ENCODE results near the gene ZSCAN23. TPM values are rescaled to one million over a fixed set of nuclear protein-coding genes. Genes with fewer than 3 reads are reported as not detected.
A peak's percentile ranks its signal among the peaks of the same experiment; 100 is the strongest.

ZSCAN23 gene
- total and polyA plus RNA-seq, 9 of the 15 experiments (the other 6 are each of a cell fraction or from before 2014, with no cell fraction given): 0.05 to 0.29 (median 0.21) TPM; not detected in 1

- TF ChIP-seq SFPQ (IDR thresholded peaks at IDR 0.05; ENCODE audit: low read depth, low read length): no peak
- TF ChIP-seq FOXA3 (CRISPR knock-in tag; conservative IDR thresholded peaks at IDR 0.05 in 1 of 2, IDR thresholded peaks at IDR 0.05 in 1 of 2): peak in 1 of 2 experiments; percentile 64; a peak in 2 of 4 replicates
- TF ChIP-seq, protein P1, sequence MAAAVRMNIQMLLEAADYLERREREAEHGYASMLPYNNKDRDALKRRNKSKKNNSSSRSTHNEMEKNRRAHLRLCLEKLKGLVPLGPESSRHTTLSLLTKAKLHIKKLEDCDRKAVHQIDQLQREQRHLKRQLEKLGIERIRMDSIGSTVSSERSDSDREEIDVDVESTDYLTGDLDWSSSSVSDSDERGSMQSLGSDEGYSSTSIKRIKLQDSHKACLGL (CRISPR knock-in tag; IDR thresholded peaks at IDR 0.05; ENCODE audit: borderline replicate concordance, poor library complexity, severe bottlenecking): no peak
- TF ChIP-seq NR3C1 (CRISPR knock-in tag; IDR thresholded peaks at IDR 0.05): no peak
- peak; percentile 85 for TF ChIP-seq ESRRA (IDR thresholded peaks at IDR 0.05; ENCODE audit: borderline replicate concordance, low read depth)
- no peak for TF ChIP-seq TSC22D4 (tag; IDR thresholded peaks at IDR 0.05)
- peak; percentile 95 for TF ChIP-seq EP400 (IDR thresholded peaks at IDR 0.05)
- TF ChIP-seq E4F1 (CRISPR knock-in tag; IDR thresholded peaks at IDR 0.05; ENCODE audit: borderline replicate concordance): no peak
- no peak for TF ChIP-seq HDAC6 (IDR thresholded peaks at IDR 0.05; ENCODE audit: low read depth, low read length)
- TF ChIP-seq PTBP1 (IDR thresholded peaks at IDR 0.05; ENCODE audit: low read depth, low read length): no peak
- TF ChIP-seq CREB5 (CRISPR knock-in tag; IDR thresholded peaks at IDR 0.05): no peak
- TF ChIP-seq IRF2 (CRISPR knock-in tag; IDR thresholded peaks at IDR 0.05): no peak
- TF ChIP-seq CREB1 (IDR thresholded peaks at IDR 0.05): peak; percentile 43
- TF ChIP-seq CREB1 (CRISPR knock-in tag; IDR thresholded peaks at IDR 0.05): peak; percentile 75
Measured at GRCh38 chr6:28399350-28400121, 43.8 kb downstream of the ZSCAN23 start, which contains the start of gene ZSCAN12 (continued).
